Non-pigmented ciliary epithelial cell (primary cell): ENCODE measurements around the gene TRIM17.
"Not testable (repeated sequence)": the region's sequence is repeated elsewhere in the genome, so short reads cannot be mapped to it uniquely, and the experiment has no call there.

ENCODE experiments used
- DNase-seq: peaks from one replicate; pipeline ENCODE4 v3.0.0-alpha.2; 2010; ENCODE audit warnings: low read depth

TRIM17 gene

GRCh38 chr1:228448372-228448771 lies 31.7 kb upstream of the TRIM17 start:
- no peak for DNase-seq

- no peak for DNase-seq
These were observed 30.2 kb upstream of the TRIM17 start for GRCh38 chr1:228446852-228447251.

DNA sequence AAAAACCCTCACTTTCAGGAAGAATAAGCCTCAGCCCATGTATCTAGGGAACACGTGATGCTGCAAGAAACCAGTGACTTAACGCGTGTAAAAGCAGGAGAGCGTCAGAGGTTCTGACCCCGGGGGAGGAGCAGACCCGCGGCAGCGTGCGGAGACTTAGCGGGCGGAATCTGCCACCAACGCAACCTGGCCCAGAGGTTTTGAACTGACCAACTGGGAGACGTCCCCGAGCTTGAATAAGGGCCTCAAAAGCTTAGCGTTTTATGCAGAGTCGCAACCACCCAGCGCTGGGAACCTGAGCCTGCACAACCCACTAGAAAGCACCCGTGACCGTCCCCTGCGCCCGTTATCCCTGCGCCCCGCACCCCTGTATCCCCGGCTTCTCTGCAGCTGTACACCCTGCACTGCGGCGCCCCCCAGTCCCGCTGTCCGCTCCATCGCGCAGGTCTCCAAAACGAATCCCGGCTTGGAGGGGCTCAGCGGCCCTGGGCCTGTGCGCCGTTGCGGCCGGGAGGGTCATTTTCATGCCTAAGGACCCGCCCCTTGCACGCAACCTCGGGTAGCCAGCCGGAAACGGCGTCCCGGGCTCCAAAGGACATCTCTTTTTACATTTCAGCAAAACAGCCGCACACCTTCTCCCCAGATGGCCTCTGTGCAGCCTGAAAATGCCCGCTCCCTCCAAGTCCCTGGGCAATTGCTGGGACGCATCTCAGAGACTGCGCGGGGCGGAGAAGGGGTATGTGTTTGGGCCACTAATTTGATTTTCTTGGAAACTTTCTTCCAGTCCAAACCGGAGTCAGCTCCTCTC lies 29.4 kb upstream of the TRIM17 start:
- no peak for DNase-seq

DNA sequence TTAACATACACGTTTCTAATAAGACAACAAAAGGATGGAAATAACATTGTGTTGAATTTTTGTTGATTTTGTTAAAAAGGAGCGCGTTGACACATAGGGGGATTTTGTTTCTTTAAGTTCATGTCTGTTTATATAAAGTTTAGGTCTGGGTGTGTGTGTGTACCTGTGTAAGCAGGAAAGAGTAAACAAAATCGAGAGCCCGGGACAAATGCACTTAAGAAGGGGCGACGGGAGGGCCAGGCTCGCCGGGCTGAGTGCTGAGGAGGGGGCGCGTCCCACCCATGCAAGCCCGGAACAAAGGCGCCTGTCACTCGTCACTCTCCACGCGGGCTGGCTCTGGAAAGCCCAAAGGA lies 28.8 kb upstream of the TRIM17 start:
- no peak for DNase-seq

- DNase-seq, result no peak
These were observed 26.7 kb upstream of the TRIM17 start for GRCh38 chr1:228443395-228443794.

DNA sequence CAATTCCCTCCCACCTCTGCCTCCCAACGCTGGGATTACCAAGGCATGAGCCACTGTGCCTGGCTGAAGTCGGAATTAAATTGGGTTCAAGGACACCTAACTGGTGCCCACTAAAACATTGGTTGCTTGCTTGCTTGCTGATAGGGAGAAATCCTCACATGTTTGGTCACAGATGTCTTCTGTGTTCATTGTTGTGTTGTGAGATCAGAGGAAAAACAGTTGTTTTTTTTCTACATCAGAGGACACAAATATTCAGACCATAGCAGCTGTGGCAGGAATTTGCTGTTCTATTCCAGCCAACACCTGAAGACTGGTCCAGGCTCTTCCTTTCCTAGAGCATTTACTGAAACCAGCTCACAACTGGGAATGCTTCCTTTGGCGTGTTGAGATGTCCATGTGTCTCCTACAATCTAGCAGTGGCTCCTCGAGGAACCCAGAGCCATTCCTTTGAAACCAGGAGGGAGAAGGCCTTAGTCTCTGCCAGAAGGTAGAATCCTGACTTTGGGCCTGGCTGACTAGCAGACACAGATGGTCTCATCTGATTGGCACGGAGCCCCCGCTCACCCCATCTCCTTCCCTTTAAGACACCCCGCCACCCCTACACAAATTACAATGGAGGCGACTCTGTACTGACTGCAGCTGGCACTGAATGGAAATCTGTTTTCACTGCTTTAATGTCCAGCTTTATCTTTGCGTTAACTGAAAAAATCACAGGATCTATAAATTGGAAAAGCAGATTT lies 24.3 kb upstream of the TRIM17 start:
- DNase-seq, result no peak

- no peak for DNase-seq
These were observed 21.6 kb upstream of the TRIM17 start for GRCh38 chr1:228438266-228438665.

DNA sequence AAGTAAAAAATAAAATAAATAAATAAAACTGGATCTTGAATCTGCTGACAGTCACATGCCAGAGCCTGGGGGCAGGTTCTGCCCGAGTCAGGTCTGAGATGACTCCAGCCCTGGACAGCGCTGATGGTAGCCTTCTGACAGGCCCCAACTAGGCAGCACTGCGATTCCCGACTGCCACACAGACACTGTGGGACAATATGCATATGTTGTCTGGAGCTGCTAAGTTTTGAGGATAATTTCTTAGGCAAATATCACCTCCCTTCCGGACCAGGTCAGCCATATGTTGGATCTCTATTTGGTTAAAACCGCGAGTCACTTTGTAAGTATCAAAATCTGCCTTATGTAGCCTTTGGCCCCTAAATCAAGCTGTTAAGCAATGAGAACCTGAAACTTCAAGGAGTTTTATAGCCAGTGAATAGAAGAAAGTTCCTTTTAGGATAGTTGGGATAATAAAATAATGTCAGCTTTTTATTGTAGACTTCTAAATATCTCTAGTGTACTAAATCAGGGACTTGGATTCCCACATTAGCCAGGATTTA lies 20.8 kb upstream of the TRIM17 start:
- DNase-seq, result no peak

GRCh38 chr1:228434689-228435088 lies 18.0 kb upstream of the TRIM17 start:
- DNase-seq, result no peak

- not testable (repeated sequence) for DNase-seq
These were observed 16.8 kb upstream of the TRIM17 start for GRCh38 chr1:228433337-228434053.

GRCh38 chr1:228430243-228430642 lies 13.6 kb upstream of the TRIM17 start:
- no peak for DNase-seq

GRCh38 chr1:228429698-228430097 lies 13.0 kb upstream of the TRIM17 start:
- DNase-seq, result no peak

DNA sequence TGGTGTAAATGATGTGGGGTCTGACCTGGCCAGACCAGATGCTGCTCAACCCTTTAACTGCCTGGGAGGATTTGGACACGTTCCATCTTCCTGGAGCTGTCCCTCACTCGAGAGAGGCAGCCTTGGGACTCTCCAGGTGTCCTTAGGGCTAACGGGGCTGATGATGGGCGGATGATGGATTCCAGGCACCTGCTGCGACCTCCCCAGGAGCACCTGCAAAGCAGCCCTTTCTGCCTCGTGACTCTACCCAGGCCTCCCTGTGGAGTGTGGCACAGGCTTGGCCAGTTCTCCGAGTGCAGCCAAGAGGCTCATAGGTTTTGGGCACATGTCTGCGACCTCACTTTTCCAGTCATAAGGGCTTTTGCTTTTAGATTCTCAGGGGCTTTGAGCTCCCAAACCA lies 12.3 kb upstream of the TRIM17 start:
- DNase-seq, result no peak

- DNase-seq, result no peak
These were observed 11.8 kb upstream of the TRIM17 start for GRCh38 chr1:228428412-228428811.

- no peak for DNase-seq
These were observed 10.0 kb upstream of the TRIM17 start for GRCh38 chr1:228426518-228427175.

DNA sequence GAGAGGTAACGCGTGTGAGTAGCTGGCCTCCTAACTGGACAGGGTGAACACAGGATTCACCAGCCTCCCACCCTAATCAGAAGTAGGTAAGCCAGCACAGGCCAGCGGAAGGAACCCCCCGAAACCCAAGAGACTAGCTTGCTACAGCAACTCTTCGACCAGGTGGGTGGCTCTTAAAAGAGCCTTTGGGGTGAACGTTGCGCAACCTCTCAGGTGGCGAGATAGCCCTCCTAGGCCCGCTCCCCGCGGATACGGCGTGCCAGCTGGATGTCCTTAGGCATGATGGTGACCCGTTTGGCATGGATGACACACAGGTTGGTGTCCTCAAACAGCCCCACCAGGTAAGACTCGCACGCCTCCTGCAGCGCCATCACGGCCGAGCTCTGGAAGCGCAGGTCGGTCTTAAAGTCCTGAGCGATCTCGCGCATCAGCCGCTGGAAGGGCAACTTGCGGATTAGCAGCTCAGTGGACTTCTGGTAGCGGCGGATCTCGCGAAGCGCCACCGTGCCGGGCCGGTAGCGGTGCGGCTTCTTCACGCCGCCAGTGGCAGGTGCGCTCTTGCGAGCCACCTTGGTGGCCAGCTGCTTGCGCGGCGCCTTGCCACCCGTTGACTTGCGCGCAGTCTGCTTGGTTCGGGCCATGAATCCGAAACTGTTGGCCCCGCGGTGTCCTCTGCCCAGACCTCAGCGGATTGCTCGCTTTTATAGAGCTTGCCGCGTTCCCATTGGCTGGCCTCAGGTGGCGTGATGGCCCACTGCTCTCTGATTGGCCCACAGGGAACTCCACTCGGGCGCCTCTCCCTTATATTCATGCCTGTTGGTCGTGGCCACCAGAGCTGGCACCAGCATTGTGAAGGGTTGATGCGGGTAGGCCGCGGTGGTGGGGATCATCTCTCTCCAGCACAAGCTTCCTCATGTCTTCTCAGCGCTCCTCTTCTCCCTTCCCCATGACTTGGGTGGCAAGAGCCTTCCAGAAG lies 8.3 kb upstream of the TRIM17 start:
- DNase-seq, result no peak

- DNase-seq, result no peak
These were observed 6.9 kb upstream of the TRIM17 start for GRCh38 chr1:228423404-228424053.

DNA sequence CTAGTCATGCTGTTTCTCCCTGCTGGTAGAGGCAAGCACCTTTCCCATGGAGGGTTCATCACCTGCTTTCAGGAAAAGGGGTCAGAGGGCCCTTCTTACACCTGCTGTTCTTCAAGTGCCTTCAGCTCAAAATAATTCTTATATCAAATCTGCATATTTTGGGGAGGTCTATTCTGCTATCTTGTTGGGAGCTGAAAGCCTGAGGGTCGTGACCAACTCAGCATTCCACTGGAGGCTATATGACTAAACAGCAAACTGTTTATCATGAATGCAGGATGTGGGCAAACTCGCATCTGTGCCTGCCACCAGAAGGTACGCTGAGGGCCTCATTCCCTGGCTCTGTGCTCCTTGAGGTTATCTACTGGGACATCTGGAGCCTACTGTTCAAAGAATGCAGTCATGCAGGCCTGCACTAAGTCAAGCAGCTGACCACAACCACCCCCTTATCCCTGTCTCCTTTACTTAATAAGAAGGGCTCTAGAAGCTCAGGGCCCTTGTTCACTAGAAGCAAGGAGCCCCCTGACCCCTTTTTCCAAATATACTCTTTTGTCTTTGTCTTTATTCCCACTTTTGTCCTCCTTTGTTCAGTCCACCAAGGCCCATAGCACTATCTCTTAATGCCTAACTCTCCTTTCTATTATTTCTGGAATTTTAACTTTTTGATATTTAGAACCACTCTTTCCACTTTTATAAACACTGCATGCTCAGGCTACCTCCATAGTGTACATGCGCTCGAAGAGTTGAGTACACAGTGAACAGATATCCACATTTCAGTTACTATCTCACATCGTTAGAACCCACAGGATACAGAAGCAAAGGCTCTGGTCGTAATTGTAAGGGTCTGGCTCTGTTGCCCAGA lies 4.5 kb upstream of the TRIM17 start:
- no peak for DNase-seq

GRCh38 chr1:228417483-228418203 lies 982 bp upstream of the TRIM17 start:
- DNase-seq, result no peak
